Left lung (tissue), 10 donors: ENCODE results near the gene CEP89. TPM values are rescaled to one million over a fixed set of nuclear protein-coding genes. Genes with fewer than 3 reads are reported as not detected.
"Not testable (repeated sequence)": the region's sequence is repeated elsewhere in the genome, so short reads cannot be mapped to it uniquely, and the experiment has no call there.

ENCODE experiments used
- ATAC-seq: fragments of 200-7000 bp; cut with Tn5 transposase; one replicate; pipeline ENCODE4 v1.9.1; 2020; ENCODE audit warnings: moderate library complexity
- DNase-seq, 4 donors: peaks; one replicate each; pipeline ENCODE4 v3.0.0-alpha.2; 2013 to 2020
- H3K27ac ChIP-seq, 2 donors: fragments of 200-600 bp; sonication (generic) in 1 of 2; one replicate each; pipeline versions ENCODE4 v1.5.0 to v1.8.0; 2020 to 2021
- H3K27me3 ChIP-seq, 2 donors: fragments of 200-600 bp; sonication (generic) in 1 of 2; one replicate each; pipeline versions ENCODE4 v1.5.0 to v1.8.0; 2020 to 2021
- H3K36me3 ChIP-seq, 2 donors: fragments of 200-600 bp; sonication (generic) in 1 of 2; one replicate each; pipeline versions ENCODE4 v1.5.0 to v1.8.0; 2020 to 2021
- H3K4me1 ChIP-seq, 2 donors: fragments of 200-600 bp; one replicate each; pipeline ENCODE4 v1.8.0; 2021
- H3K4me3 ChIP-seq, 2 donors: fragments of 200-600 bp; sonication (generic) in 1 of 2; one replicate each; pipeline versions ENCODE4 v1.5.0 to v1.8.0; 2020 to 2021; ENCODE audit warnings: mild to moderate bottlenecking in 1 of 2
- H3K9me3 ChIP-seq, 2 donors: fragments of 200-600 bp; sonication (generic) in 1 of 2; one replicate each; pipeline versions ENCODE4 v1.5.0 to v1.8.0; 2020 to 2021
- intact Hi-C, 2 donors: fragments of 100-400 bp; cut with DNase I; formaldehyde crosslinking; loops; one replicate each; pipeline versions ENCODE4 v1.11.2 to v1.14.2; 2022
- polyA plus RNA-seq, 6 donors: library from polyadenylated mRNA; unstranded; fragments of 120-200 nt; gene quantifications; one replicate each; pipeline ENCODE4 v1.2.1, GENCODE V29; 2013; ENCODE audit not compliant: insufficient read length in 6 of 6
- total RNA-seq, 2 donors: library from RNA; stranded (reverse); fragmentation: NEBNext Ultra II Directional; extraction: Animal tissue kit (Norgen Biotek cat#: 25700); gene quantifications; one replicate each; pipeline ENCODE4 v1.2.1, GENCODE V29; 2021
- TF ChIP-seq, protein P1 (sequence below), 2 donors: fragments of 200-600 bp; sonication (generic) in 1 of 2; IDR thresholded peaks; one replicate each; pipeline versions ENCODE4 v1.5.0 to v1.8.0; 2021; ENCODE audit warnings: antibody characterized with exemption in 2 of 2
- donor health status: DM: no; HTN: yes; CAD: no.
- donor health status: DM: no; HTN: no; CAD: no.

Gene CEP89
- total and polyA plus RNA-seq, 8 donors, result 19.1 to 37.9 (median 32.3) TPM

GRCh38 chr19:32971012-32971595 lies 654 bp downstream of the CEP89 start:
- intact Hi-C loops, result no loop called here
- Histone ChIP-seq H3K27me3 (no peaks in the 10 kb centered on the region), H3K36me3 (peaks cover 0 to 12% of the 10 kb centered on the region in 2 donors), H3K9me3 (no peaks in the 10 kb centered on the region), H3K4me3 (peak overlapping the region; percentile 80 to 90), H3K4me1 (peaks cover 6 to 25% of the 10 kb centered on the region in 2 donors), H3K27ac (peak overlapping the region in 1 of 2 donors; percentile 37)
- TF ChIP-seq, protein P1, sequence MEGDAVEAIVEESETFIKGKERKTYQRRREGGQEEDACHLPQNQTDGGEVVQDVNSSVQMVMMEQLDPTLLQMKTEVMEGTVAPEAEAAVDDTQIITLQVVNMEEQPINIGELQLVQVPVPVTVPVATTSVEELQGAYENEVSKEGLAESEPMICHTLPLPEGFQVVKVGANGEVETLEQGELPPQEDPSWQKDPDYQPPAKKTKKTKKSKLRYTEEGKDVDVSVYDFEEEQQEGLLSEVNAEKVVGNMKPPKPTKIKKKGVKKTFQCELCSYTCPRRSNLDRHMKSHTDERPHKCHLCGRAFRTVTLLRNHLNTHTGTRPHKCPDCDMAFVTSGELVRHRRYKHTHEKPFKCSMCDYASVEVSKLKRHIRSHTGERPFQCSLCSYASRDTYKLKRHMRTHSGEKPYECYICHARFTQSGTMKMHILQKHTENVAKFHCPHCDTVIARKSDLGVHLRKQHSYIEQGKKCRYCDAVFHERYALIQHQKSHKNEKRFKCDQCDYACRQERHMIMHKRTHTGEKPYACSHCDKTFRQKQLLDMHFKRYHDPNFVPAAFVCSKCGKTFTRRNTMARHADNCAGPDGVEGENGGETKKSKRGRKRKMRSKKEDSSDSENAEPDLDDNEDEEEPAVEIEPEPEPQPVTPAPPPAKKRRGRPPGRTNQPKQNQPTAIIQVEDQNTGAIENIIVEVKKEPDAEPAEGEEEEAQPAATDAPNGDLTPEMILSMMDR (IDR thresholded peaks at IDR 0.05), result no peak
- DNase-seq, result no peak
- no peak for ATAC-seq

DNA sequence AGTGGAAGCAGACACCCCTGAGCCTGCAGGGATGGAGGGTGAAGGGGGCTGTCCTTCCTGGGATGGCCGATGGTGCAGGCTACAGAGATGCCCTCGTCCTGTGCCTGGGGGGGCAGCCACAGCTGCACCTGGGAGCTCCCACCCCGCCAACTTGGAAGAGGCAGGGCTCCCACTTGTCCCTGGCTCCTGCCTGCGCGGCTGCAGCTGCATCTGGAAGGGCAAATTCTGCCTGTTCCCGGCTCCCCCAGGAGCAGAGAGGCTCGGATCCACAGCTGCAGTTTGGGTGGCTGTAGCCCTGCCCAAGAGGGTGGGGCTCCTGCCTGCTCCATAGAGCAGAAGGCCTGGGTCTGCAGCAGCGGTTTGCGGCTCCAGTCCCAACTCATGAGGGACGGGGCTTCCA lies 2.2 kb downstream of the CEP89 start:
- no peak for ATAC-seq
- H3K27ac ChIP-seq, result no peak overlapping the region
- H3K4me1 ChIP-seq, result peaks cover 6 to 25% of the 10 kb centered on the region in 2 donors
- intact Hi-C loops, result no loop called here
- H3K36me3 ChIP-seq, result peaks cover 0 to 28% of the 10 kb centered on the region in 2 donors
- TF ChIP-seq, protein P1 (IDR thresholded peaks at IDR 0.05), result no peak
- H3K4me3 ChIP-seq, result no peak overlapping the region
- H3K27me3 ChIP-seq, result no peaks in the 10 kb centered on the region
- H3K9me3 ChIP-seq, result no peaks in the 10 kb centered on the region
- DNase-seq, result no peak

DNA sequence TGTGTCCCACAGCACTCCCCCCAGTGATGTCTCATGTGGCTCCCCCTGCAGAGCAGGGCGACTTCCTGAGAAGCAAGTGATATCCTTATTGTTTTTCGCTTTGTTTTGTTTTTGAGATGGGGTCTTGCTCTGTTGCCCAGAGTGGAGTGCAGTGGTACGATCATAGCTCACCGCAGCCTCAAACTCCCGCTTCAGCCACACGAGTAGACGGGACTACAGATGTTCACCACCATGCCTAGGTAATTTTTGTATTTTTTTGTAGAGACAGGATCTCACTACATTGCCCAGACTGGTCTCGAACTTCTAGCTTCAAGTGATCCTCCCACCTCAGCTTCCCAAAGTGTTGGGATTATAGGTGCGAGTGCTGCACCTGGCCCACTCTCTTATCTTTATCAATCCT lies 5.0 kb downstream of the CEP89 start:
- Histone ChIP-seq H3K36me3 (peaks cover 0 to 48% of the 10 kb centered on the region in 2 donors), H3K27me3 (no peaks in the 10 kb centered on the region), H3K4me1 (peaks cover 6 to 21% of the 10 kb centered on the region in 2 donors), H3K9me3 (no peaks in the 10 kb centered on the region), H3K4me3 (no peak overlapping the region), H3K27ac (no peak overlapping the region)
- TF ChIP-seq, protein P1 (IDR thresholded peaks at IDR 0.05), result no peak
- intact Hi-C loops, result no loop called here
- DNase-seq, result no peak
- no peak for ATAC-seq

- intact Hi-C loops, result no loop called here
Measured at GRCh38 chr19:32945260-32945659, 26.5 kb downstream of the CEP89 start.

DNA sequence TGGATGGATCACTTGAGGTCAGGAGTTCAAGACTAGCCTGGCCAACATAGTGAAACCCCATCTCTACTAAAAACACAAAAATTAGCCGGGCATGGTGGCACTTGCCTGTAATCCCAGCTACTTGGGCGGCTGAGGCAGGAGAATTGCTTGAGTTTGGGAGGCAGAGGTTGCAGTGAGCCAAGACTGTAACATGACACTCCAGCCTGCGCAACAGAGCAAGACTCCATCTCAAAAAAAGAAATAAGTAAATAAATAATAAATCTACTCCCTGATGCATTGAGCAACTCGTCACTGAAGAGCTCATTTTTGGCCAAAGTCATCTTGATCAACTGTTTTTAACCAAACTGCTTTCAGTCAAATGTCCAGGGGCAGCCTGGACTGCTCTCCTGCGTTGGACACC lies 30.5 kb downstream of the CEP89 start:
- ATAC-seq, H3K27ac ChIP-seq, intact Hi-C loops, H3K4me3 ChIP-seq, DNase-seq, H3K27me3 ChIP-seq, H3K4me1 ChIP-seq, H3K9me3 ChIP-seq: not testable (repeated sequence)
- peaks cover 0 to 89% of the 10 kb centered on the region in 2 donors for H3K36me3 ChIP-seq

More at GRCh38 chr19:32945260-32945659, 26.5 kb downstream of the CEP89 start:
- H3K9me3 ChIP-seq, result no peaks in the 10 kb centered on the region
- DNase-seq, result no peak
- no peak for ATAC-seq
- no peaks in the 10 kb centered on the region for H3K27me3 ChIP-seq
- TF ChIP-seq, protein P1 (IDR thresholded peaks at IDR 0.05), result no peak
- no peaks in the 10 kb centered on the region for H3K4me1 ChIP-seq
- peaks cover 0 to 95% of the 10 kb centered on the region in 2 donors for H3K36me3 ChIP-seq
- H3K27ac ChIP-seq, result no peak overlapping the region
- H3K4me3 ChIP-seq, result no peak overlapping the region

DNA sequence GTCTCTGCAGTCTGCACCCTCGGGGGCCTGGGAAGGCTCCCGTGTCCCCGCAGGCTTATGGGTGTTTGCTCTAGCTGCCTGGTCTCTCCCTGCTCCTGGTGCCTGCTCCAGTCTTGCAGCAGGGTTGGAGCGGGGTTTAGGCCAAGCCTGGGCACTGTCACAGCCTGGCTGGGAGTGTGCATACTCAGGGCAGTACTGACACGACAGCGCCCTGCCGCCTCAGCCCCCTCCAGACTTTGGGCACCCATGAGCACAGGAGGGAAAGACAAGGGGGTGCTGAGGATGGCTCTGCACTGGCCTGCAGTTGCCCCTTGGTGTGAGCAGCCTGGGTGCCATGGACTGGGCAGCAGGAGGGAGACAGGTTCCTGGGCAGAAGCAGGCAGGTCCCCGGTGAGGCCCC lies 35.7 kb downstream of the CEP89 start:
- intact Hi-C loops, result no loop called here
- no peaks in the 10 kb centered on the region for H3K27me3 ChIP-seq
- TF ChIP-seq, protein P1 (IDR thresholded peaks at IDR 0.05), result no peak
- H3K9me3 ChIP-seq, result no peaks in the 10 kb centered on the region
- H3K27ac ChIP-seq, result no peak overlapping the region
- H3K36me3 ChIP-seq, result peaks cover 0 to 77% of the 10 kb centered on the region in 2 donors
- ATAC-seq (no peak), DNase-seq (no peak)
- no peaks in the 10 kb centered on the region for H3K4me1 ChIP-seq
- H3K4me3 ChIP-seq, result no peak overlapping the region
